K562 (cell line): ENCODE results near the gene KRT35. TPM values are rescaled to one million over a fixed set of nuclear protein-coding genes. Genes with fewer than 3 reads are reported as not detected.
A peak's percentile ranks its signal among the peaks of the same experiment; 100 is the strongest.

ENCODE experiments used
- ATAC-seq: fragments of 200-7000 bp; cut with Tn5 transposase; 3 replicates; pipeline ENCODE4 v1.9.1; 2020; ENCODE audit warnings: moderate library complexity
- BruUV-seq: library from RNA; stranded (reverse); fragments of 400-500 nt; replicated peaks from 2 replicates; lab custom pipeline; 2021; lab: Mats Ljungman, UMichigan
- CTCF ChIA-PET: fragments of 300-600 bp; formaldehyde crosslinking; extraction: SDS; loops from one replicate; lab custom pipeline; 2021; ENCODE audit warnings: low intra/inter-chr PET ratio; lab: Yijun Ruan, JAX
- POLR2A ChIA-PET: fragments of 300-600, 350-650 bp; sonication (Branson Sonifier 250); formaldehyde crosslinking; extraction: SDS; loops from one replicate; lab custom pipeline; 2021; ENCODE audit warnings: antibody characterized with exemption, inconsistent platforms; lab: Yijun Ruan, JAX
- DNase-seq, 4 experiments: peaks; one replicate each; pipeline versions ENCODE4 v3.0.0 to v3.0.0-alpha.2; 2011 to 2018; ENCODE audit warnings: low spot score in 3 of 4, mixed read lengths in 3 of 4; ENCODE audit errors: extremely low read depth in 1 of 4
- FAIRE-seq: peaks from 2 replicates; lab custom pipeline; 2011; peaks lifted over from hg19 to GRCh38; lab: Jason Lieb, UNC
- H2AFZ ChIP-seq: 2 replicates; pipeline ENCODE4 v1.6.0; 2011; ENCODE audit warnings: low read depth, low read length, control low read depth, inconsistent platforms
- H3K27ac ChIP-seq: fragments of 200-600 bp; 3 replicates; pipeline ENCODE4 v1.8.0; 2011; ENCODE audit warnings: low read depth, mild to moderate bottlenecking, control low read depth, inconsistent platforms, low read length, moderate library complexity, mixed read lengths; ENCODE audit errors: extremely low read depth
- H3K27me3 ChIP-seq, 2 experiments: fragments of 300-600 bp in 1 of 2; 2 replicates in 1 of 2; 3 replicates in 1 of 2; pipeline versions ENCODE4 v1.6.0 to v1.8.0; 2011; ENCODE audit warnings: inconsistent platforms in 2 of 2, low read length in 2 of 2, mild to moderate bottlenecking in 1 of 2, mixed read lengths in 1 of 2, moderate library complexity in 1 of 2; ENCODE audit not compliant: control insufficient read depth in 2 of 2, insufficient read depth in 2 of 2
- H3K36me3 ChIP-seq: fragments of 300-600 bp; 3 replicates; pipeline ENCODE4 v1.8.0; 2011; ENCODE audit warnings: mild to moderate bottlenecking, low read length, inconsistent platforms; ENCODE audit not compliant: control insufficient read depth, insufficient read depth
- H3K4me1 ChIP-seq, 2 experiments: fragments of 200-600 bp in 1 of 2; replicated peaks in 1 of 2; 2 replicates in 1 of 2; 3 replicates in 1 of 2; pipeline versions ENCODE4 v1.5.1 to v1.8.0; 2011; ENCODE audit warnings: inconsistent platforms in 2 of 2, low read length in 2 of 2, mild to moderate bottlenecking in 1 of 2, mixed read lengths in 1 of 2, moderate library complexity in 1 of 2; ENCODE audit not compliant: control insufficient read depth in 2 of 2, insufficient read depth in 2 of 2
- H3K4me2 ChIP-seq: 2 replicates; pipeline ENCODE4 v1.6.1; 2011; ENCODE audit warnings: low read length, control low read depth, inconsistent platforms, mixed read lengths; ENCODE audit not compliant: insufficient read depth
- H3K4me3 ChIP-seq: fragments of 200-600 bp; sonication (generic), shearing (Covaris generic); 2 replicates; pipeline ENCODE4 v1.5.1; 2016; ENCODE audit warnings: control low read depth, inconsistent platforms
- H3K79me2 ChIP-seq: fragments of 200-600 bp; 3 replicates; pipeline ENCODE4 v1.8.0; 2011; ENCODE audit warnings: low read length, inconsistent platforms; ENCODE audit not compliant: control insufficient read depth, insufficient read depth
- H3K9ac ChIP-seq, 2 experiments: 2 replicates each; pipeline versions ENCODE4 v1.6.0 to v1.6.1; 2011; ENCODE audit warnings: low read depth in 2 of 2, low read length in 2 of 2, control low read depth in 1 of 2, inconsistent platforms in 1 of 2, mild to moderate bottlenecking in 1 of 2, mixed read lengths in 1 of 2; ENCODE audit not compliant: insufficient read depth in 1 of 2
- H3K9me1 ChIP-seq: one replicate; pipeline ENCODE4 v1.6.0; 2011; ENCODE audit warnings: inconsistent platforms, mild to moderate bottlenecking, low read length, moderate library complexity; ENCODE audit not compliant: control insufficient read depth, insufficient read depth
- H3K9me3 ChIP-seq: replicated peaks from 2 replicates; pipeline ENCODE4 v1.5.1; 2011; ENCODE audit warnings: low read depth, low read length, inconsistent platforms; ENCODE audit not compliant: control insufficient read depth, insufficient read depth
- H4K20me1 ChIP-seq: replicated peaks from 2 replicates; pipeline ENCODE4 v1.6.1; 2011; ENCODE audit warnings: low read length, inconsistent platforms, mixed read lengths; ENCODE audit not compliant: control insufficient read depth, insufficient read depth
- DMBX1 ChIP-seq: fragments of 250-450 bp; sonication (Bioruptor Pico); IDR thresholded peaks from 2 replicates; pipeline ENCODE4 v1.8.0; 2022; ENCODE audit warnings: inconsistent platforms, mild to moderate bottlenecking, moderate library complexity, borderline replicate concordance
- LCOR ChIP-seq: sonication (generic); formaldehyde crosslinking; IDR thresholded peaks from 2 replicates; pipeline ENCODE4 v1.8.0; 2022; ENCODE audit warnings: mild to moderate bottlenecking, missing genetic modification reagents
- NFIC ChIP-seq: fragments of 450-650 bp; IDR thresholded peaks from 2 replicates; pipeline ENCODE4 v1.6.1; 2017; ENCODE audit warnings: mild to moderate bottlenecking, inconsistent platforms
- NFIX ChIP-seq: fragments of 250-450 bp; sonication (Bioruptor Pico); IDR thresholded peaks from 2 replicates; pipeline ENCODE4 v1.4.0; 2020; ENCODE audit warnings: low read depth, mild to moderate bottlenecking, moderate library complexity
- RBFOX2 ChIP-seq: fragments of 200-400 bp; formaldehyde crosslinking; IDR thresholded peaks from 2 replicates; pipeline ENCODE4 v1.6.1; 2017; ENCODE audit warnings: low read depth, mild to moderate bottlenecking, low read length, moderate library complexity
- RHOXF2B ChIP-seq: fragments of 250-450 bp; sonication (Bioruptor Pico); conservative IDR thresholded peaks from 2 replicates; pipeline ENCODE4 v1.5.1; 2021
- TAF15 ChIP-seq: fragments of 200-400 bp; formaldehyde crosslinking; IDR thresholded peaks from 2 replicates; pipeline ENCODE4 v1.6.1; 2017; ENCODE audit warnings: mild to moderate bottlenecking, low read depth, low read length, moderate library complexity
- ZNF134 ChIP-seq: fragments of 250-450 bp; sonication (Bioruptor Pico); conservative IDR thresholded peaks from 2 replicates; pipeline ENCODE4 v1.4.0; 2020
- ZNF174 ChIP-seq: fragments of 250-450 bp; sonication (Bioruptor Pico); IDR thresholded peaks from 2 replicates; pipeline ENCODE4 v1.4.0; 2020; ENCODE audit warnings: mild to moderate bottlenecking
- WGBS: fragments of 100-300 bp; shearing (Covaris generic); methylation state at CpG from one replicate; pipeline ENCODE4 v1.1.6; 2016; ENCODE audit warnings: low coverage, mixed read lengths; ENCODE audit not compliant: insufficient coverage; ENCODE audit errors: missing lambda C conversion rate; 5-methylcytosine and 5-hydroxymethylcytosine counted together
- in situ Hi-C: fragments of 300-500 bp; cut with MboI; formaldehyde crosslinking; loops from 4 replicates; pipeline ENCODE4 v1.15.0; 2018; ENCODE audit warnings: inconsistent platforms, mixed read lengths
- intact Hi-C: fragments of 100-400 bp; cut with micrococcal nuclease; formaldehyde crosslinking; loops from 2 replicates; pipeline ENCODE4 v1.14.2; 2022
- polyA plus RNA-seq, 8 experiments: library from polyadenylated mRNA; depleted of rRNA in 4 of 8; stranded (reverse) in 5 of 8; unstranded in 3 of 8; fragments of >200 nt; fragmentation: Nextera tagmentation in 2 of 8; fragmentation: Illumina TruSeq in 1 of 8; extraction: Ambion mirVana in 2 of 8; extraction: Trizol in 1 of 8; gene quantifications; 2 replicates each; pipeline versions ENCODE4 v1.2.1 to v1.2.3, GENCODE V29; 2011 to 2014; ENCODE audit warnings: inconsistent platforms in 1 of 8, missing spikeins in 1 of 8
- total RNA-seq, 7 experiments: library from RNA; depleted of rRNA in 6 of 7; stranded (reverse); fragments of >200 nt in 6 of 7; fragmentation: Illumina TruSeq in 2 of 7; extraction: Trizol in 2 of 7; gene quantifications; 2 replicates each; pipeline versions ENCODE4 v1.2.1 to v1.2.3, GENCODE V29; 2011 to 2021; ENCODE audit warnings: low replicate concordance in 1 of 7
- TF ChIP-seq, protein P1 (sequence below): fragments of 250-450 bp; sonication (Bioruptor Pico); IDR thresholded peaks from 2 replicates; pipeline ENCODE4 v1.8.0; 2021; ENCODE audit warnings: mild to moderate bottlenecking, moderate library complexity

Gene KRT35
- total and polyA plus RNA-seq, 9 of the 15 experiments (the other 6 are each of a cell fraction or from before 2014, with no cell fraction given): not detected

DNA sequence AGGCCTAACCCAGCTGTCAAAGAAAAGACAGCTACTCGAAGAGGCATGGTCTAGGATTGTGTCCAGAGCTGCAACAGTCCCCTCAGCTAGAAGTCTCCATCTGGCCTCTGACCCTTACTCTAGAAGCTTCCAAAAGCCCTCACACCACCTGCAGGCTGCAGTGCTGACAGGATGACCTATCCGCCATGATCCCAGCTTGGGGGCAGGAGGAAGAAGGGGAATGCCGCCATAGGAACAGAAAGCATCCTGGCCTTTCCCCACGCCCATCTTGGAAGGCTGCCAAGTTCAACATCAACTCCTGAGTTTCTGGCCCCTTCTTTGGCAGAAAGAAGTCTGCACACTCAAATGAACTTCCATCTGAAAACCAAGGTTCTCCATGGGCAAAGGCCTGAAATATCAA, 11.8 kb upstream of the KRT35 start:
- Histone ChIP-seq H3K36me3 (no peaks in the 10 kb centered on the region), H3K27me3 (peaks cover 2 to 12% of the 10 kb centered on the region in 2 experiments; a peak in 1 of 5 replicates), H3K9me3 (no peaks in the 10 kb centered on the region), H3K4me1 (peaks cover 9 to 17% of the 10 kb centered on the region in 2 experiments), H3K79me2 (no peaks in the 10 kb centered on the region), H3K9me1 (no peaks in the 10 kb centered on the region), H3K27ac (no peak overlapping the region), H3K9ac (no peak overlapping the region), H3K4me3 (no peak overlapping the region), H4K20me1 (no peaks in the 10 kb centered on the region; the same call in 1 of the 2 replicates), H3K4me2 (no peak overlapping the region), H2AFZ (no peak overlapping the region)
- in situ Hi-C loops (no loop called here), intact Hi-C loops (loop anchor here (10.0 kb wide), 1 partner anchor 588 kb away; no protein-coding TSS in a partner anchor)
- TF ChIP-seq ZNF134 (CRISPR knock-in tag) (no peak), LCOR (no peak), RHOXF2B (CRISPR knock-in tag) (no peak), TAF15 (no peak), ZNF174 (CRISPR knock-in tag) (no peak), DMBX1 (CRISPR knock-in tag) (no peak), NFIC (peak; percentile 96), RBFOX2 (no peak), NFIX (CRISPR knock-in tag) (peak; percentile 39; the same call in 1 of the 2 replicates)
- TF ChIP-seq, protein P1, sequence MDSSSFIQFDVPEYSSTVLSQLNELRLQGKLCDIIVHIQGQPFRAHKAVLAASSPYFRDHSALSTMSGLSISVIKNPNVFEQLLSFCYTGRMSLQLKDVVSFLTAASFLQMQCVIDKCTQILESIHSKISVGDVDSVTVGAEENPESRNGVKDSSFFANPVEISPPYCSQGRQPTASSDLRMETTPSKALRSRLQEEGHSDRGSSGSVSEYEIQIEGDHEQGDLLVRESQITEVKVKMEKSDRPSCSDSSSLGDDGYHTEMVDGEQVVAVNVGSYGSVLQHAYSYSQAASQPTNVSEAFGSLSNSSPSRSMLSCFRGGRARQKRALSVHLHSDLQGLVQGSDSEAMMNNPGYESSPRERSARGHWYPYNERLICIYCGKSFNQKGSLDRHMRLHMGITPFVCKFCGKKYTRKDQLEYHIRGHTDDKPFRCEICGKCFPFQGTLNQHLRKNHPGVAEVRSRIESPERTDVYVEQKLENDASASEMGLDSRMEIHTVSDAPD: no peak
- DNase-seq (peak in 2 of 4 experiments; percentile 29 to 45), FAIRE-seq (peak; percentile 66), ATAC-seq (no peak)
- no TSS peak for BruUV-seq
- POLR2A ChIA-PET: interaction anchor here (0.5 to 1.1 kb wide), 2 partner anchors 15 to 527 kb away, joined by 3 read pairs; no protein-coding TSS in a partner anchor
- WGBS: 20% methylated on average over 4 of the region's 4 CpGs
- CTCF ChIA-PET: no interaction called here
